Measurements from ENCODE around the gene NRIP1.
"Not testable (repeated sequence)": the region's sequence is repeated elsewhere in the genome, so short reads cannot be mapped to it uniquely, and the experiment has no call there.

- TF ChIP-seq POLR2A, CTCF, EP300 (IDR thresholded peaks at IDR 0.05): not testable (repeated sequence)
These were observed 33.4 kb downstream of the NRIP1 start for GRCh38 chr21:15031362-15031761.

Measured in tibial nerve (tissue), 4 donors.